Activated gamma-delta T cell treated with Interleukin-2 at 50 U/mL for 16 hours (primary cell): ENCODE data around the gene CCDC57.

Experiments
- DNase-seq: peaks from one replicate; pipeline ENCODE4 v3.0.0-alpha.2; 2020

The CCDC57 gene

GRCh38 chr17:82173351-82174041, 39.1 kb downstream of the CCDC57 start:
- DNase-seq: no peak

GRCh38 chr17:82172486-82173160, 40.0 kb downstream of the CCDC57 start:
- no peak for DNase-seq

- no peak for DNase-seq
These were observed 40.8 kb downstream of the CCDC57 start for GRCh38 chr17:82171750-82172375.

- DNase-seq: no peak
These were observed 42.2 kb downstream of the CCDC57 start for GRCh38 chr17:82170412-82170961.

- DNase-seq: no peak
These were observed 44.1 kb downstream of the CCDC57 start for GRCh38 chr17:82168568-82168967.

- no peak for DNase-seq
These were observed 45.6 kb downstream of the CCDC57 start for GRCh38 chr17:82167028-82167427.

GRCh38 chr17:82164853-82165252, 47.8 kb downstream of the CCDC57 start:
- DNase-seq: no peak

- no peak for DNase-seq
These were observed 51.4 kb downstream of the CCDC57 start for GRCh38 chr17:82161216-82161615.

GRCh38 chr17:82160075-82160474, 52.6 kb downstream of the CCDC57 start:
- DNase-seq: no peak

- no peak for DNase-seq
These were observed 53.8 kb downstream of the CCDC57 start for GRCh38 chr17:82158825-82159224.

GRCh38 chr17:82157046-82158035, 55.3 kb downstream of the CCDC57 start:
- DNase-seq: no peak

- no peak for DNase-seq
These were observed 56.2 kb downstream of the CCDC57 start for GRCh38 chr17:82156284-82156925.

GRCh38 chr17:82155606-82156005, 57.0 kb downstream of the CCDC57 start:
- no peak for DNase-seq

- DNase-seq: no peak
These were observed 57.7 kb downstream of the CCDC57 start for GRCh38 chr17:82154881-82155331.

GRCh38 chr17:82153745-82154375, 58.8 kb downstream of the CCDC57 start:
- DNase-seq: peak; percentile 82

GRCh38 chr17:82153295-82153691, 59.3 kb downstream of the CCDC57 start:
- no peak for DNase-seq

- no peak for DNase-seq
These were observed 59.9 kb downstream of the CCDC57 start for GRCh38 chr17:82152556-82153294.

GRCh38 chr17:82152114-82152513, 60.5 kb downstream of the CCDC57 start:
- DNase-seq: no peak

- no peak for DNase-seq
These were observed 61.3 kb downstream of the CCDC57 start for GRCh38 chr17:82151106-82151957.
